Stimulated activated CD4-positive, alpha-beta T cell treated with anti-CD3 and anti-CD28 coated beads, Interleukin-1b, Interleukin-23, amount 100 ng/mL, for 1 hour (primary cell): ENCODE measurements around the gene CNEP1R1.

Source experiments
- DNase-seq, 2 donors: peaks; one replicate each; pipeline ENCODE4 v3.0.0-alpha.2; 2020; ENCODE audit warnings: low read depth in 2 of 2

Gene CNEP1R1

GRCh38 chr16:50065241-50065623, 40.2 kb downstream of the CNEP1R1 start:
- DNase-seq: no peak

- peak; percentile 88 to 95 for DNase-seq
These were observed 40.8 kb downstream of the CNEP1R1 start, which contains the start of gene HEATR3 for GRCh38 chr16:50065624-50066481. HEATR3 (plus strand) TSS chr16:50065970; CDS start chr16:50066132, 162 bp downstream.

- no peak for DNase-seq
These were observed 41.7 kb downstream of the CNEP1R1 start for GRCh38 chr16:50066482-50067289.

- no peak for DNase-seq
These were observed 42.3 kb downstream of the CNEP1R1 start for GRCh38 chr16:50067290-50067853.

- DNase-seq: no peak
These were observed 43.5 kb downstream of the CNEP1R1 start for GRCh38 chr16:50068550-50068949.

- DNase-seq: no peak
These were observed 44.0 kb downstream of the CNEP1R1 start for GRCh38 chr16:50069060-50069459.

- no peak for DNase-seq
These were observed 46.1 kb downstream of the CNEP1R1 start for GRCh38 chr16:50071075-50071671.

GRCh38 chr16:50072730-50073129, 47.7 kb downstream of the CNEP1R1 start:
- DNase-seq: no peak

GRCh38 chr16:50079397-50080140, 54.5 kb downstream of the CNEP1R1 start:
- no peak for DNase-seq

- no peak for DNase-seq
These were observed 56.5 kb downstream of the CNEP1R1 start for GRCh38 chr16:50081428-50082018.

- DNase-seq: no peak
These were observed 59.0 kb downstream of the CNEP1R1 start for GRCh38 chr16:50083996-50084395.

GRCh38 chr16:50086176-50086575, 61.2 kb downstream of the CNEP1R1 start:
- no peak for DNase-seq
